C4-2B (cell line): ENCODE measurements around the gene CHMP1A.

Experiments
- CTCF ChIP-seq: fragments of 450-650 bp; conservative IDR thresholded peaks from 2 replicates; pipeline ENCODE4 v1.5.1; 2017; ENCODE audit warnings: mild to moderate bottlenecking
- ZFX ChIP-seq: fragments of 450-650 bp; IDR thresholded peaks from 2 replicates; pipeline ENCODE4 v1.6.1; 2017

DNA sequence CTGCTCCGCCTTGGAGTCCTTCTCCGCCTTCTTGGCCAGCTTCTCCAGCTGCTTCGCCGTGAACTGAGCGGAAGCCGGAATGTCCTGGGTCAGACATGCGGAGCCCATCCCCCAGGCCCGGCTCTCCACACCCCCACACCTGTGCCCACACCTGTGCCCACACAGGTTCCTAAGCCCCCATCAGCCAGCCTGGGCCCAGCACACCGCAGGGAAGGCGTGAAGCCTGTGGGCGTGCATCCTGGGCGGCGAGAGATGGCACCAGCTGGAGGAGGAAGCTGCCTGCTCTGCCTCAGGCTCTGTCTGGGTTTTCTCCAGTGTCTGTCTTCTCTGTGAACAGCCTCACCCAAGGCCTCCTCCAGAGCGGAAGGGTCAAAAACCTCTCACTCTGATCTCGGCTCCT is 5.9 kb downstream of the CHMP1A start:
- TF ChIP-seq CTCF = no peak
- TF ChIP-seq ZFX = no peak
